ENCODE data around the gene LTBP3.

LTBP3 gene

GRCh38 chr11:65558002-65558929 is at the start of gene LTBP3:
Gene LTBP3, minus strand, starts transcription at chr11:65558359. Its CDS starts 400 bp downstream, at chr11:65557959.
- no peak for TF ChIP-seq CTCF (conservative IDR thresholded peaks at IDR 0.05; ENCODE audit: control insufficient read depth, insufficient read depth, low read depth, low read length)
- peak within 1 kb of the TSS; percentile 54 for H3K4me3 ChIP-seq (ENCODE audit: control insufficient read depth, low read depth, low read length)
- DNase-seq (ENCODE audit: low read depth) = peak; percentile 71

- H3K4me3 ChIP-seq (ENCODE audit: control insufficient read depth, low read depth, low read length) = peak overlapping the region; percentile 2
- no peak for TF ChIP-seq CTCF (conservative IDR thresholded peaks at IDR 0.05; ENCODE audit: control insufficient read depth, insufficient read depth, low read depth, low read length)
- peak; percentile 92 for DNase-seq (ENCODE audit: low read depth)
Observed at GRCh38 chr11:65606876-65607613, 48.9 kb upstream of the LTBP3 start.

- no peak overlapping the region for H3K4me3 ChIP-seq (ENCODE audit: control insufficient read depth, low read depth, low read length)
Observed at GRCh38 chr11:65604258-65604657, 46.1 kb upstream of the LTBP3 start.

GRCh38 chr11:65599955-65600246 is 41.7 kb upstream of the LTBP3 start:
- DNase-seq (ENCODE audit: low read depth) = no peak
- no peak overlapping the region for H3K4me3 ChIP-seq (ENCODE audit: control insufficient read depth, low read depth, low read length)
- no peak for TF ChIP-seq CTCF (conservative IDR thresholded peaks at IDR 0.05; ENCODE audit: control insufficient read depth, insufficient read depth, low read depth, low read length)

More at GRCh38 chr11:65604258-65604657, 46.1 kb upstream of the LTBP3 start:
- TF ChIP-seq CTCF (conservative IDR thresholded peaks at IDR 0.05; ENCODE audit: control insufficient read depth, insufficient read depth, low read depth, low read length) = no peak
- DNase-seq (ENCODE audit: low read depth) = no peak

- DNase-seq (ENCODE audit: low read depth) = no peak
- no peak for TF ChIP-seq CTCF (conservative IDR thresholded peaks at IDR 0.05; ENCODE audit: control insufficient read depth, insufficient read depth, low read depth, low read length)
- H3K4me3 ChIP-seq (ENCODE audit: control insufficient read depth, low read depth, low read length) = no peak overlapping the region
Observed at GRCh38 chr11:65599216-65599954, 41.2 kb upstream of the LTBP3 start.

- H3K4me3 ChIP-seq (ENCODE audit: control insufficient read depth, low read depth, low read length) = no peak overlapping the region
- no peak for TF ChIP-seq CTCF (conservative IDR thresholded peaks at IDR 0.05; ENCODE audit: control insufficient read depth, insufficient read depth, low read depth, low read length)
- no peak for DNase-seq (ENCODE audit: low read depth)
Observed at GRCh38 chr11:65598258-65598699, 40.1 kb upstream of the LTBP3 start.
